SIG-M5 treated with dmso at 0.1 percent for 504 hours (cell line): ENCODE data around the gene MYO18B.

Experiments used
- DNase-seq: peaks from one replicate; lab custom pipeline; 2025; ENCODE audit not compliant: unreplicated experiment; lab: John Stamatoyannopoulos, UW

MYO18B gene

DNA sequence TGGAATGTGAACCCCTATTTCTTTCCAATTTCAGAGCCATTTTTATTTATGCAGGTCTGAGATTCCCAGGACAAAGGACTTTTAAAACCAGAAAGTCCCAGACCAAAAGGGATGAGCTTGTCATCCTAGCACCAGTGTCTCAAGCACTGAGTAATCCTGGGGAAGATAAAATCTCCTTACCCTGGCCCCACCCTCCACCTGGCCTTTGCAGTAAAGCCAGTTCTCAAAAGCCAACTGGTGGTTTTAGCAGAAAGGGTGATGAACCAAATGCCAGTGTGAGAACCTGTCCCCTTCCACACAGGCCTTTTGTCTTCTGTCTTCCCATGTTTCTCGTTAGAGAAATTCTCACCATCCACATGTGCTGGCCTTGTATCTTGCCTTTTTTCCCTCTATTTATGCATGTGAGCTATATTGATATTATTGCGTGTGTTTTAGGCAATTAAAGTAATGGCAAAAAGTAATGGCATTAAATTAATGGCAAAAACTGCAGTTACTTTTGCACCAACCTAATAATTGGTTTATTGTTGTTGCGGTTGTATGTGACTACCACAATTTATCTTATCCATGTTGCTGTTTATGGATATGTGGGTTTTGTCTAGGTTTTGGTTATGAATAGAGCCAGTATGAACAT, 191.3 kb downstream of the MYO18B start:
- DNase-seq, result no peak

DNA sequence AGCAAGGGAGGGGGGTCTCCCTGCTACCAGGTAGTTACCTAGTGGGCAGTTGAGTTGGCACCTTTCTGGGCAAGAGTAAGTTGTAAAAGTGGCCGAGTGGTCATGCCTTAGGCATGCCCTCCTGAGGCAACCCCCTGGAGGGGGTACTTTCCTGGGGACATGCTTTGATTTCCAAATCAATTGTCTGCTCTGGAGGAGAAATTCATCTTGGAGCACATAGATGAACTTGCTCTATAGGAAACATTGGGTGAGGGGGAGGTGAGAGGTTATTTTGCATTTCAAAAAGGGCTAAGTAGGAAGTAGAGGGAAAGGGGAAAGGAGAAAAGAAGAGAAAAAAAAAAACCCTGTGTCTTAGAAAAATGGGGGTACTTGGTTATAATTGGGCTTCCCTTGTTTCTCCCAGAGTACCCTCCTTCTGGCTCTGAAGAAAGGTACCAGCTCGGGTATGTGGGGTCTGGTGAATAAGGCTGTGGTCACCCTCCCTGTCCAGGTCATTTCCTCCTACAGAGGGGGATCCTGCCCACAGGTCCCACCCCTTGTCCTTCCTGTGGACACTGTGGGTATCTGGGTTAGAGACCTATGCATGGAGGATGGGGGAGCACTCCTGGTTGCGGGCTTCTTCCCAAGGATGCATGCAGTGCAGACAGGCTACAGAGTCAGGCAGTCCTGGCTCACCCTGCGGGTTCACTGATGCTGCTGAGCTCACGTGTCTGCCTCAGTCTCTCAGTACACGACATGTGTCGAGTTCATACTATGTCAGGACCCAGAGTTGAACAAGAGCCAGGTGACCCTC, 193.5 kb downstream of the MYO18B start:
- no peak for DNase-seq

DNA sequence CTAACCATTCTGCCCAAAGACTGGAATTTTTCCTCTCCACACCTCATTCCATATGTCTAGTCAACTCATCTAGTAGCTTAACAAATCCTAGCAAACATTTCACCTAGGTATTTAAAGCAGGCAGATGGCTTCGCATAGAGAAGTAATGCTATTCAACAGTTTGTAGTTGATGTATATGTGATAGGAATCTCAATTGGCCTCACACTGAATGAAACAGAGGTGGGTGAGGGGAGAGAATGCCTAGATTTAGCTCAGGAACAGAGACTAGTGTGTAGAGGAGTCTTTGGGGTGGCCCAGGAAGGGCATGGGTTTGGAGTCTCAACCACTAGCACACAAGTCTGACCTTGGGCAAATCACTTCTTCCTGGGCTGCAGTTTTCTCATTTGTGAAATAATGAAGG, 196.2 kb downstream of the MYO18B start:
- DNase-seq, result no peak

GRCh38 chr22:25939384-25939783, 197.4 kb downstream of the MYO18B start:
- DNase-seq, result no peak

DNA sequence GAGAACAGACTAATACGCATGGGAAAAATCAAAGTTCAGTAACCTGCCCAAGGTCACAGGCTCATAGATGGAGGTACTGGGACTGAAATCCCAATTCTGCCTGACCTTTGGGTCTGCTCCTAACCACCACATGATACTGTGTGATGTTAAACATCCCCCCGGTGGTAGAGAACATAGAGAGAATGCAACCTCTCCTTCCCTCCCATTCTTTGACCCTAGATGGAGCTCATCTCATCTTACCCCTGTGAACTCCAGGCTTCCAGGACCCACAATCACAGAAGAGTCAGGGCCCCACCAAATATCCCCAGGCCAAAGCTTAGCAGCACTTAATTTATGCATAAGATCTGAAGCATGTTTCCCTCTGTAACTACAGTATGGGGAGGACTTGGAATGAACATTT, 198.5 kb downstream of the MYO18B start:
- no peak for DNase-seq

DNA sequence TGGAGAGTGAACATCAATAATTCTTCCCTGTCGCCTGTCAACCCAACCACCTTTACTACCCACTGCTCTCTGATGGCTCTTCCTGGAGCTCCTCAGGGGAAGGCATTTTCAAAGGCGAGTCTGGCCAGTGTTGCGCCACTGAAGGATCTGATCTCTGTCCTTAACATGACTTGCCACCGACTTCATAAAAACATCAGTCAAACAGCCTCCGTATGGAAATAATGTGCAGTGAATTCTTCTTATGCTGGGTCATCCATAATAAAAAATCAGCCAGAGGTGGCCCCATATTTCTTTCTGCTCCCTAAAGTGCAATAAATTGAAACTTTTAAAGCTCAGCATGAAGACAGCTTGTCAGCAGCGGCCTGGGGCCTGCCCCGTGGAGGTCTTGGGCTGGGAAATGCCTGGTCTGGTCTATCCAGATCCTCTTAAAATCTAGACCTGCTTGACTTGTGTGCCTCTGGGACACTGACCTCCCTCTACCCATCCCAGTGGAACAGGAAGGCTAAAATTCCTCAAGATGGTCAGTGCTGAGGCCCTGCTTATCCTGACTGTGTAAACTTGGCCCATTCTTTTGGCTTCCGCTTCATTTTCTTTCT, 199.5 kb downstream of the MYO18B start:
- DNase-seq, result no peak

GRCh38 chr22:25942115-25942855, 200.3 kb downstream of the MYO18B start:
- DNase-seq, result no peak

DNA sequence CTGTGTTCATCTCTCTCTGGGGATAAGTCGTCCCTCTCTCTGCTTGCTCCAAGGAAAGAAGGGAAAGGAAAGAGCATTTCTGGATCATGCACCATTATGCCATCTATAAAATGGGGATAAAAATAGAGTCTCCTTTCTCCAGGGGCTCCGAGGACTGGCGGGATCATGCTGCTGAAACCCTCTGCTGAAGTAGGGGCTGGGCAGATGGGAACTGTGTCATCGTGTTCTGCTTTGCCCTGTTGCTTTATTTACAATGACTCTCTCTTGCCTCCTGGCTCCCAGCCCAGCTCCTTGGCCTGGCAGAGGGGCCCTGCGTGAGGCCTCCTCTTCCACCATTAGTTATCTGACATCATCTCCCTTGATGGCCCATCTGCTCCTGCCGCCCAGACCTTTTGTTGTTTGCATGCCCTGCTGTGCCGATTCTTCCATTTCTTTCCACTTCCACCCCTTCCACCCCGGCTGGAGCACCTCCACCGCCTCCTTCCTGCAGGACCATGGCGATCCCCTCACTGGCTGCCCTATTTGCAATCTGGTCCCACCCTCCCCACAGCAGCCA, 200.9 kb downstream of the MYO18B start:
- DNase-seq, result no peak

GRCh38 chr22:25950111-25950510, 208.1 kb downstream of the MYO18B start:
- DNase-seq, result no peak

DNA sequence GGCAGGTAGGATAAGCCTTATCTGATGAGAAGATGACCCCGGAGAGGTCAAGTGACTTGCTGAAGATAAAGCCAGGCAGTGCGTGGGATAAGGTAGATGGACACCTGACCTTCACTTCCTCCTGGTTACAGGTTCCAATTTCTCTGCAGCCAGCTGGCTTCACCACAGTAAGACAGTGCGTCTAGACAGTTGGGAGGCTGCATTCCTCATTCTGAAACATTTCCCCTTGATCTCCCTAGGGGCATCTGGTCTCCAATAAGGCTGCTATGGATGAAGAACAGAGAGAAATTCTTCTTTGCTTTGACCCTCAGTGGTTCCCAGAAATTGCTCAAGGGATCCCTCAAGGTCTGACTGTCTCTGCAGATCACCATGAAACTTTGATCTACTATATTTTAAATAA, 211.3 kb downstream of the MYO18B start:
- no peak for DNase-seq

DNA sequence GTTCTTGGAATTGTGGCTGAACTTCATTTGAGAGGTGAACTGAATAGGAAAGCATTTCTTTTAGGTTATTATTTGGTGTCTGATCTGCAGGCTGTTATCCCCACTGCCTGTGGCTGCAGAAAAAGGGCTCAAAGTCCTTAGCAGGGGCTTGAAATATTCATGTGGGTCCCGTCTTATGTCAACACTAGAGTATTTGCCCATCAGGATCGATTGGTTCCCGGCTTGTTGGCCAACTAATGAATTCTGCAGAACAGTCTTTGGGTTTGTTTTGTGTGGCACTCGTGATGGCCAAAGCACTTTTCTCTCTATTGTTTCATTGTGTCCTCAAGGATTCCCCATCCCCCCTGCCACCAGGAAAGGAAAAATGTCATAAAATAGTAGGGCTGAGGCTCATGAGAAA, 211.9 kb downstream of the MYO18B start:
- no peak for DNase-seq

DNA sequence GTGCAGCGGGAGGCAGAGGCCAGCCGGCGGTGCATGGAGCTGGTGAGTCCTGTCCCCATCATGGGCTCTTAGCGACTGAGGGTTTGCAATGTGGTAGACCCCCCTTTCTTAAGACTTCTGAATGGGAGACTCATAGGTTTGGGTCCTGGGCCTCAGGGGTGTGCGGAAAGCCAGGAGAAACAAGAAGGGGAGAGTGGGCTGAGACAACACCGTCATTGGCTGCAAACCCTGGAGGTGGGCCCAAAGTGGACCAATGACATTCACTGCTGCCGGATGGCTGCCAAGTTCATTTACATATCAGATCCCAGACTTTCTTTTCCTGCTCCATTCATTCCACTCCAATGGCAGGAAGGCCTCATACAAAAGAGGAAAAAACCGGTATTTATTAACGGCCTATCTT, 213.3 kb downstream of the MYO18B start:
- DNase-seq, result no peak

- DNase-seq, result no peak
These were observed 214.8 kb downstream of the MYO18B start for GRCh38 chr22:25956801-25957200.

GRCh38 chr22:25959818-25960774, 218.1 kb downstream of the MYO18B start:
- no peak for DNase-seq

- DNase-seq, result no peak
These were observed 219.7 kb downstream of the MYO18B start for GRCh38 chr22:25961699-25962098.

DNA sequence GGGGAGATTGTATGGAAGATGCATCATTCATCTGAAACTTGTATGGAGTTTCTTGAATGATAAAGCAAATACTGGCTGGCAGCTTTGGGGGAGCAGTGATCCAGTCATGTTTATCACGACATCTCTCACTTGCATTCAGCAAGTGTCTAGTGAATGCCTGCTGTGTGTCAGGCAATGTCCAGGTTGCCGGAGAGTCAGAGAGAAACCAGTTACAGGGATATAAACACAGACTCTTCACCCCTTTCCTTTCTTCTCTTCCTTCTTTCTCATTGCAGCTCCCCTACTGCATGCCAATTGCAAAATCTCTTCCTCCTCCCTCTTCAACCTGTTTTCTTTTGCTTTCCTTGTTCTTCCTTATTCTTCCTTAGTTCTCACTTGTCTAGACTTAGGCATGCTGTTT, 220.7 kb downstream of the MYO18B start:
- no peak for DNase-seq

GRCh38 chr22:25964961-25965730, 223.2 kb downstream of the MYO18B start:
- no peak for DNase-seq

- DNase-seq, result no peak
These were observed 224.5 kb downstream of the MYO18B start for GRCh38 chr22:25966448-25966913.

GRCh38 chr22:25969286-25969685, 227.3 kb downstream of the MYO18B start:
- no peak for DNase-seq
